ENCODE measurements around the gene SETD1A. TPM values are rescaled to one million over a fixed set of nuclear protein-coding genes. Genes with fewer than 3 reads are reported as not detected.

The SETD1A gene
- total and polyA plus RNA-seq, 9 of the 15 experiments (the other 6 are each of a cell fraction or from before 2014, with no cell fraction given), result 0.08 to 36.0 (median 4.2) TPM

DNA sequence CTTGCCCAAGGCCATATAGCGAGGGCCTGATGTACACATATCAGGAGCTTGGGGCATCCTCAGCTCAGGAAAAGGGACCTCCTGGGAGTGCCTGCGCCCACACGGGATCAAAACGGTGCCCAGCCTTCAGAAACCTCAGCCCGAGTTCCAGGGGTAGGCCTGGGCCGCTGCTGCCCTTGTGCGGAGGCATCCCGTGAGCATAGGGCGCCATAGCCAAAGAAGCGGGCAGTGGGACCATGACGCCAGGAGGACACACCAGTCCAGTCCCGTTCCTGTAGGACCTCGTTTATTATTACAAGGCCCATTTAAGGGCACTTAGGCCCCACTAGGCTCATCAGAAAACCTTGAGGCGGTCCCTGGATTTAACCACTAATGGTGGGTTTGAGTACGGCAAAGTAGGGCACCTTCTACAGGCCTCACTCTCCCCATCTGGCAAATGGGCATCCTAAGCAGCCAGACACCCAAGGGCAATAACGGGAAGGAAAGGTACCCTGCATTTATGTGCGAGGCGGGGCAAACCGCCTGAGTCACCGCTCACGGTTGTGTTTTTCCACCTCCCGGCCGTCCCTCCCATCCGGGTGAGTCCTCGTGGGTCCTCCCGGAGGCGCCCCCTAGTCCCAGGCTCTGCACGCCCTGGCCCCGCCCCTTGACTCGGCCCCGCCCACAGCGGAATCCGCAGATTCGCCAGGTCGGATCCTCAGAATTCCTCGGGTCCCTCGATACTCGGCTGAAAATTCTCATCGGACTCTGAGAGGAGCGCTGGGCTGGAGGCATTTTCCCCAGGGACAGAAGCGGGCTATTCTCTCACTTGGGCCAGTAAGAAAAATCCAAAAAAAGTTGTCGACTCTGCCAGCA is 726 bp upstream of the SETD1A start (continued):
- TF ChIP-seq PRPF4 (IDR thresholded peaks at IDR 0.05; ENCODE audit: insufficient read depth, low read depth, low read length, poor library complexity, severe bottlenecking) (no peak), CHD4 (IDR thresholded peaks at IDR 0.05; ENCODE audit: insufficient read depth, insufficient replicate concordance, low read depth, low read length, poor library complexity, severe bottlenecking) (peak; percentile 93), NFRKB (IDR thresholded peaks at IDR 0.05; ENCODE audit: low read depth) (0 out of 2 replicates have a peak, but pooled peaks have one; percentile 34), ZNF217 (CRISPR knock-in tag; IDR thresholded peaks at IDR 0.05) (no peak)
- TF ChIP-seq, protein P1, sequence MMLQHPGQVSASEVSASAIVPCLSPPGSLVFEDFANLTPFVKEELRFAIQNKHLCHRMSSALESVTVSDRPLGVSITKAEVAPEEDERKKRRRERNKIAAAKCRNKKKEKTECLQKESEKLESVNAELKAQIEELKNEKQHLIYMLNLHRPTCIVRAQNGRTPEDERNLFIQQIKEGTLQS (IDR thresholded peaks at IDR 0.05), result no peak
- TF ChIP-seq, protein P1 (CRISPR knock-in tag; conservative IDR thresholded peaks at IDR 0.05), result 0 out of 2 replicates have a peak, but pooled peaks have one; percentile 56
